ENCODE measurements around the gene RAB6B. TPM values are rescaled to one million over a fixed set of nuclear protein-coding genes. Genes with fewer than 3 reads are reported as not detected.

RAB6B gene
- total and polyA plus RNA-seq, 2 of the 8 experiments (the other 6 are each of a cell fraction or from before 2014, with no cell fraction given) = 7.9 to 15.6 TPM

GRCh38 chr3:133893683-133894352, 1.9 kb downstream of the RAB6B start:
- no peak overlapping the region for H4K8ac ChIP-seq (ENCODE audit: extremely low read depth, insufficient read depth, low read length)
- peak overlapping the region; percentile 25 for H4K91ac ChIP-seq (replicated peaks; ENCODE audit: insufficient read length, low read length)
- ChIA-PET POLR2A (ENCODE audit: partially characterized antibody) (interaction anchor here (1.0 to 2.0 kb wide), 2 partner anchors 72 to 74 kb away, joined by 3 to 4 read pairs; no protein-coding TSS in a partner anchor), CTCF (ENCODE audit: partially characterized antibody) (interaction anchor here (0.6 to 2.7 kb wide), 7 partner anchors 12 to 316 kb away, joined by 3 to 14 read pairs (median 4); no protein-coding TSS in a partner anchor)
- H3K79me1 ChIP-seq (ENCODE audit: low read depth, low read length) = peaks cover 3% of the 10 kb centered on the region; the same call in 1 of the 2 replicates
- no peak overlapping the region for H3K56ac ChIP-seq (replicated peaks; ENCODE audit: insufficient read length, low read depth, low read length)
- no peaks in the 10 kb centered on the region for H3K9me3 ChIP-seq (ENCODE audit: insufficient read depth in 2 of 2, low read depth in 1 of 2, low read length in 1 of 2)
- no peaks in the 10 kb centered on the region for H3K36me3 ChIP-seq (ENCODE audit: control insufficient read depth in 2 of 4, insufficient read depth in 4 of 4, low read length in 3 of 4)
- no peaks in the 10 kb centered on the region for H3K79me2 ChIP-seq (ENCODE audit: control insufficient read depth in 1 of 2, insufficient read depth in 2 of 2, low read length in 2 of 2)
- no peak overlapping the region for H2BK20ac ChIP-seq (ENCODE audit: low read length)
- DNase-seq (ENCODE audit: low read depth in 1 of 2, low spot score in 2 of 2) = peak in 1 of 2 experiments; percentile 50
- 74% methylated on average over 6 of the region's 6 CpGs; no CpG with 5 or more reads in 1 of the 2 experiments for WGBS, 2 experiments (ENCODE audit: extremely low coverage in 1 of 2, insufficient coverage in 1 of 2, insufficient read length in 1 of 2, insufficient replicate concordance in 2 of 2, low coverage in 1 of 2, low lambda C conversion rate in 2 of 2, missing lambda C conversion rate in 1 of 2)
- H3K4ac ChIP-seq (replicated peaks; ENCODE audit: insufficient read length, low read depth, low read length) = peak overlapping the region; percentile 55
- peak overlapping the region; percentile 72 to 94 for H3K4me2 ChIP-seq (ENCODE audit: insufficient read depth in 1 of 2, low read depth in 2 of 2, low read length in 2 of 2)
- H2BK12ac ChIP-seq (ENCODE audit: low read depth, low read length) = peak overlapping the region; percentile 10; the same call in 1 of the 2 replicates
- peaks cover 0 to 15% (median 9%) of the 10 kb centered on the region in 4 experiments; a peak in 6 of 7 replicates for H3K4me1 ChIP-seq (replicated peaks in 1 of 4; ENCODE audit: control insufficient read depth in 3 of 4, insufficient read depth in 4 of 4, low read length in 3 of 4)
- TF ChIP-seq HDAC6 (IDR thresholded peaks at IDR 0.05; ENCODE audit: low read depth, low read length) (no peak), SUZ12 (IDR thresholded peaks at IDR 0.05; ENCODE audit: low read length) (0 out of 2 replicates have a peak, but pooled peaks have one; percentile 46)
- no peak overlapping the region; the same call in 1 of the 2 replicates for H3K18ac ChIP-seq (ENCODE audit: extremely low read depth, low read length)
- peaks cover 18% of the 10 kb centered on the region for H3K23me2 ChIP-seq (ENCODE audit: low read depth, low read length)
- H3K9ac ChIP-seq (replicated peaks in 1 of 4; ENCODE audit: extremely low read depth in 1 of 4, low read depth in 3 of 4, low read length in 3 of 4) = no peak overlapping the region; a peak in 1 of 7 replicates
- H2BK15ac ChIP-seq (ENCODE audit: low read length) = peak overlapping the region; percentile 47; the same call in 1 of the 2 replicates
- no peak overlapping the region; the same call in 1 of the 2 replicates for H2AK5ac ChIP-seq (ENCODE audit: low read depth, low read length)
- no peak overlapping the region for H2AFZ ChIP-seq (ENCODE audit: low read length)
- no peak overlapping the region for H2BK5ac ChIP-seq (ENCODE audit: low read depth, low read length)
- no peak overlapping the region for H3K23ac ChIP-seq (ENCODE audit: insufficient read length)
- no peak overlapping the region for H2BK120ac ChIP-seq (replicated peaks; ENCODE audit: low read depth, low read length)
- peaks cover 14 to 45% (median 34%) of the 10 kb centered on the region in 4 experiments for H3K27me3 ChIP-seq (replicated peaks in 1 of 4; ENCODE audit: control insufficient read depth in 3 of 4, extremely low read depth in 1 of 4, insufficient read depth in 3 of 4, low read length in 3 of 4)
- FAIRE-seq = no peak
- H4K20me1 ChIP-seq (replicated peaks in 1 of 2; ENCODE audit: control insufficient read depth in 1 of 2, insufficient read depth in 2 of 2, low read length in 2 of 2) = no peaks in the 10 kb centered on the region
- no peak overlapping the region for H3K14ac ChIP-seq (ENCODE audit: insufficient read length)
- peak overlapping the region; percentile 63 to 94 (median 79); a peak in 7 of 8 replicates for H3K4me3 ChIP-seq (ENCODE audit: extremely low read depth in 1 of 4, insufficient read depth in 2 of 4, low read depth in 3 of 4, low read length in 4 of 4)
- no peak overlapping the region for H4K5ac ChIP-seq (ENCODE audit: insufficient read length, low read depth, low read length)
- no peak overlapping the region for H3K27ac ChIP-seq (ENCODE audit: low read depth, low read length)

Measured in H1 (cell line).